Left renal pelvis (tissue), 4 donors: ENCODE data around the gene GRPEL2. TPM values are rescaled to one million over a fixed set of nuclear protein-coding genes. Genes with fewer than 3 reads are reported as not detected.

Source experiments
- DNase-seq, 4 donors: peaks; one replicate each; pipeline ENCODE4 v3.0.0-alpha.2; 2013; ENCODE audit warnings: low read depth in 4 of 4, low spot score in 3 of 4
- polyA plus RNA-seq, 4 donors: library from polyadenylated mRNA; unstranded; fragments of 120-200 nt; gene quantifications; one replicate each; pipeline ENCODE4 v1.2.1, GENCODE V29; 2013; ENCODE audit not compliant: insufficient read length in 4 of 4

The GRPEL2 gene, protein sequence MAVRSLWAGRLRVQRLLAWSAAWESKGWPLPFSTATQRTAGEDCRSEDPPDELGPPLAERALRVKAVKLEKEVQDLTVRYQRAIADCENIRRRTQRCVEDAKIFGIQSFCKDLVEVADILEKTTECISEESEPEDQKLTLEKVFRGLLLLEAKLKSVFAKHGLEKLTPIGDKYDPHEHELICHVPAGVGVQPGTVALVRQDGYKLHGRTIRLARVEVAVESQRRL
- 10 to 100 TPM; 15.9 to 20.8 (median 18.5) TPM for polyA plus RNA-seq

DNA sequence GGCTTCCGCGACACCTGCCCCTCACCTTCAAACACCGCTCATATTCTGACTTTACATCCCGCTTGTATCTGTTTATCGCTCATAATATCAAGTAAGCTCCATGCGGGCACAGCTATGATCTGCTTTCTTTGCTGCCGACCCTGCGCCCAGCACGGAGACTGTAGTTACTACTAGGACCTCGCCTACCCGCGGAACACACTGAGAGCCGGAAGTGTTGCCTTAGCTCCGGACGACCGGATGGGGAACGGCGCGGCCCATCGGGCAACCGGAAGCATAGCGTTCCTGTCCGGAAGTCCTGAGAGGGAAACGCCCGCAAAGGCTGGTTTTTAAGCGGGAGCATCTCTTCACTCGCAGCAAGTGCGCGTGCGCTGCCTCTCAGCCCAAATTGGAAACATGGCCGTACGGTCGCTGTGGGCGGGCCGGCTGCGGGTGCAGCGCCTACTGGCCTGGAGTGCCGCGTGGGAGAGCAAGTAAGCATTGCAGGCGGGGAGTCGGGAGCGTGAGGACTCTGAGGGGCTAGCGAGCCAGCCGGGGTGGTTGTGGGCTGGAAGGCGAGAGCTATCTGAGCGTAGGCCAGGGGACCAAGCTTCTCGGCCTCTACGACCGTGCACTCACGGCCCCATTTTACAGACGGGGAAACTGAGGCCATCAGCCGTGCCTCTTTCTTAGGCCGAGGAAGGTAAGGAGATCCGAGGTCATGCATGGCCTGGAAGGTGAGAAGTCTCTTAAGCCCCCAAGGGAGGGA, at the start of gene GRPEL2:
Gene GRPEL2, plus strand, starts transcription at position 353 of the 745 bp plus-strand sequence. Its CDS starts 41 bp downstream, at position 394.
- peak; percentile 87 to 94 (median 90) for DNase-seq

DNA sequence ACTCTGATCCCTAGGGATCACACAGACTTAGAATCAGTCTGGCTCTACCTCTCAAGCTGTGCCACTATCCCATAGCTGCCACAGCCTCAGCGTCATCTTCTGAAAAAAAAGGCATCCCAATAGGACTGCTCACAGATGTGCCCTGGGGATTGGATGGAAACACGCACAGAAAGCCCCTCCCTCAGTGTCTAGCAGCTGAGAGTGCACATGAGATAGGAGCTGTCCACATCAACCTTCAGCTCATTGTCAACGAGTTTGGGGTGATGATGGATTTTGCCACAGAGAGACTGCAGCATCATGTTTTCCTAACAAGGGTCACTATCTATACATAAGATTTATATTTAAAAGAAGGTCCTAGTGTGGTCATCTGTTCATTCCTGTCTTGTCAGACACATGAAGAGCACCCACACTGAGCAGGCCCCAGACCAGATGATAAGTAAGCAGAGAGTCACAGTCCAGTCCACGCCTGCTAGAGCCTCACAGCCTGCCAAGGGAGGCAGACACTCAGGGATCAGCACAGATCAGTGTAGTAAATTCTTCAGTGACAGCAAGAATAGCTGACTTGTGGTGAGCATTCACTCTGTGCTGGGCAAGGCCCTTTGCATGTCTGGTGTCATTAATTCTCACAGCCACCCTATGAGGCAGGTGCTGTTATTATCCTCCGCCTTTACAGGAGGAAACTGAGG, 47.8 kb upstream of the GRPEL2 start:
- no peak for DNase-seq

DNA sequence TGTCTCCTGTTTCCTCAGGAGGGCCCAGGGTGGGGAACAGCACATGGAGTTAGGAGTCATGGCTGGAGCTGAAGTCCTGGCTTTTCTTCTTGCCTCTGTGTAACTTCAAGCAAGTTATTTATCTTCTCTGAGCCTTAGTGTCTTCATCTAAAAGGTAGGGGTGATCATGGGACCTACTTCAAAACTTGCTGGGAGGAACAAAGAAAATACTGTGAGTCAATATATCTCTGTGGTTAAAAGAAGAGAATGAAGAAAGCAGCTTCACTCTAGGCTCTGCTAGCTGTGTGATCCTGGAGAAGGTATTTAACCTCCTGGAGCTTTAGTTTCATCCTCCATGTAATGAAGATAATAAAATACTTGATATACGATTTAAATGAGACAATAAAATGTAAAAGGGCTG, 47.1 kb upstream of the GRPEL2 start:
- no peak for DNase-seq

DNA sequence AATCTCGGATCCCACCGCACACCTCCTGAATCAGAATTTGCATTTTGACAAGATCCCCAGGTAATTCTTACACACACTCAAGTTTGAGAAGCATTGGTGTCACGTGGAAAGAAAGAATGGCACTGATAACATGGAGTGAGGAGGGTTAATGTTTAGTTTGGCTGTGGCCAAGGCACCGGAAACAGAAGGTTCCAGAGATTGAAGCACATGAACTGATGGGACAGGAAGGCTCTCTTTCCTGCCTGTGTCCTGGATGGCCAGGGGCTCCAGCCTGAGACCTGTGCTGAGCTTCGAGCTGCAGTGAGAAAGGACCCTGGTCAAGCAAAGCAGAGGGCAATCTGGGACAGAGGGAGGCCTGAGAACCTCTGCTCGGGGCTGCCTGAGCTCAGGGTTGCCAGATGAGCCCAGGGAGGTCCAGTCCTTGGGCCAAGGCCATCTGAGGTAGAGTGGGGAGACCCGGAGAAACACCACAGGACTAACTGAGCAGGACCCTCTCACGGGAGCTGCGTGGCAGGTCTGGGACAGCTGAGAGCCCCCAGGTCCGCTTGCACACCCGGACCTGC, 46.4 kb upstream of the GRPEL2 start:
- DNase-seq, result no peak

DNA sequence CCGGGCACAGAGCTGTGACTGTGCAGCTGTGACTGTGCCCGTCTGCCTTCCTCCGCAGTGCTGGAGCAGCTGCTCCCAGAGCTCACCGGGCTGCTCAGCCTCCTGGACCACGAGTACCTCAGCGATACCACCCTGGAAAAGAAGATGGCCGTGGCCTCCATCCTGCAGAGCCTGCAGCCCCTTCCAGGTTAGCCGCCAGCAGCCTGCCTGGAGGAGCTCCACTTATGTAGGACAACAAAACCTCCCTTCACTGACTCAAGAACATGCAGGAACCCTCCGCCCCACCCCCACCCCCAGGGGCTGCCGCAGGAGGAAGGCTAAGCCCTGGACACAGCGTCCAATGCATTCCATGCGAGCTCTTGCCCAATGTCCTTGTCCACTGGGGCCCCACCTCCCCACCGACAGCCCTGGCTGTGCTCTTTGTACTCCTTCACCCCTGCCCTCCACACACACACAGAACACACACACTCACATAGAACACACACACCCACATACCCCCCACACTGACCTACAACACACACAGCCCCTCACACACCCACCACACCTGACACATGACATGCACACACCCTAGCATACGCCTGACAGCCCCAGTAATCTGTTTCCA, 45.7 kb upstream of the GRPEL2 start:
- DNase-seq, result no peak

DNA sequence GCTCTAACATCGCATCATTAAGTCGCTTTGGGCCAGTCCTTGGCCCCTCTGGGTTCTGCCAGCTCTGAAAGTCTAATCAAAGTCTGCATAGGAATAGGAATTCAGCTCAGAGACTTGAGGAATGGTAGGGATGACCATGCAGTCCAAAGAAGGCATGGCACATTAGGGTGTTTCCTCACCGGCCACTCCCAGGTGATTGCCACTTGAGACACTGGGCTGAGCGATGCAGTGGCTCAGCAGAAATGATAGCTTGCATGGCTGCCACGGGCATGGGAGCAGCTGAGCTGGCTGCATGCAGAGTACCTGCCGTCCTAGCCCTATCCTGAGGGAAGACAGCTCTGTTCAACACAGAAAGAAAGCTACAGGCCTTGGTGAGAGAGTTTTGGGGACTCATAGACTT, 44.9 kb upstream of the GRPEL2 start:
- DNase-seq, result no peak

DNA sequence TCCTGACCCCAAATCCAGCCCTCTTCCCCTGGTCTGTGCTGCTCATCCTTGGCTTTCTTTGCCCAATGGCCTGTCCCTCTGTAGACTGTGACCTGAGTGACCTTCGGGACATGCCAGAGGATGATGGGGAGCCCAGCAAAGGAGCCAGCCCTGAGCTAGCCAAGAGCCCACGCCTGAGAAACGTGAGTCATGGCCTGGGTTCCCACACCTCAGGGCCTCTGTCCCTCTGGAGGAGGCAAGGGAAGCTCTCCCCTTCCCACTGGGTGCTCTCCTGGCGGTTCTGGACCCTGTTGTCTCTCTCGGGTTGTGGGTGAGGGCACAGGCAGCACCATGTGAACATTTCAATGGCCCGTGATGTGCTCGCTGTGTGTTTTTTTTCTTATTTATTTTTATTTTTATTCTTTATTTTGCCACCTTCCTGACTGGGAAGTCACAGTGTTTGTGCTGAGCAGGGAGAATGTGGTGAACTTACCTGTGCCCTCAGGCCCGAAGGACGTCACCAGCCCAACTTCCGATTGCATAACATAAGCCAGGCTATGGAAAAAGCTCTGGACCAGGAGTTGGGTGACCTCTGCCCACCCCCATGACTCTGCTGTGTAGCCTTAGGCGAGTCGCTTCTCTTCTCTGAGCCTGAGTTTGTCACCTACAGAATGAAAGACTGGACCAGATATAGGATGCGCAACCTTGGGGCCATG, 44.1 kb upstream of the GRPEL2 start:
- DNase-seq, result no peak

DNA sequence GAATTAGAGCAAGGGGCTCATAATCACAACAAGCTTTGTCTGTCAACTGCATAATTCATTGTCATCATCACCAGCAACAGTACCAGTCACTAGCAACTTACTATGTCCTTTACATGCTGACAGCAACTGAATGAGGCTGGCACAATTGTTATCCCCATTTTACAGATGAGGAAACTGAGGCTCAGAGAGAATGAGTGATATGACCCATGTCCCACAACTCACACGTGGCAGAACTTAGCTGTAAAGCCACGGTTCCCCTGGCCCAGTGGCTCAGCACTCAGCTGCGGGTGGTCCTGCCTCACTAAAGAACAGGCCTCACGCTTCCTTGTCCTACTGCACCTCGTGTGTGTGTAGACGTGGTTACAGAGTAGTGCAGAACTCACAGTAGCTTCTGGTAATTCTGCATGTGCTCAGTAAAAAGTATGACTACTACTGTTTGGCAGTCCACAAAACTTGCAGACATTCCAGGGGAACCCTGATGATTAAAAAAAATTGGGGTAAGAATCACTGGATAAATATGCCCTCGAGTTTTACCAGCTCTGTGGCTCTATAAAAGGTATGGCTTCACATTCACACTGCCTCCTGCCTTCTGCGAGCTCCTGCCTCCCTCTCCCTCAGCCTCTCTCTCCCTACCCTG, 43.4 kb upstream of the GRPEL2 start:
- DNase-seq, result no peak

DNA sequence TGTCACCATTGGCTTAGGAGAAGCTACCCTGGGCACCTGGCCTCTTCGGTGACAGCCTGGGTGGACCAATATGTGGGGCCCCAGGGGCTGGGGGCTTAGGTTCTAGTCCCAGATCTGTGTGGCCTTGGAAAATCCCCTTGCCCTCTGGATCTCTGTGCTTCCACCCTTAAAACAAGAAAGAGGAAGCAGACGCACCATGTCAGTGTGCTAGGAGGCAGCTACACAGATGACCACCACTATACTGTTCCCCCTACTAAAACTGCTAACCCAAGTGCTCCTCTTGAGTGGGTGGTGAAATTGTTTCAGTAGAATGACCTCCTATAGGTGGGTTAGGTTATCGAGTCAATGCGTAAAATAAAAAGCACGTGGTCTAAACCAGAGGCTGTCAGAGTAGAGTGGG, 42.7 kb upstream of the GRPEL2 start:
- no peak for DNase-seq

DNA sequence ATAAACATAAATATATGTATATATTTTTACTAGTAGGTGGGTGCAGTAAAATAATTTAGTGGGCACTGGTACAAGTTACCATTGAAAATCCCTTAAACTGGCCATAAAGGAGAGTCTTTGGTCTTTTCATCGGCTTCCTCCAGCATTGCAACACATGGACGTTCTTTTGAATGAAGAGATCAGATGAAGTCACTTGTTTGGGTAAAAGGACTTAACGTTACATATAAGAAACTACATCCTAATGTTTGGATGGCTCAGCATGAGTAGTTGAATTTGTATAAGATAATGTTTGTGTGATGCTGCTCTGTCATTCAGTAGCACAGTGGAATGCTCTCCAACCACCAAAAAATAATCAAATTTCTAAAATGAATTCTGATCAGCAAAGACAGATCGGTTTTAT, 42.1 kb upstream of the GRPEL2 start:
- DNase-seq, result no peak

DNA sequence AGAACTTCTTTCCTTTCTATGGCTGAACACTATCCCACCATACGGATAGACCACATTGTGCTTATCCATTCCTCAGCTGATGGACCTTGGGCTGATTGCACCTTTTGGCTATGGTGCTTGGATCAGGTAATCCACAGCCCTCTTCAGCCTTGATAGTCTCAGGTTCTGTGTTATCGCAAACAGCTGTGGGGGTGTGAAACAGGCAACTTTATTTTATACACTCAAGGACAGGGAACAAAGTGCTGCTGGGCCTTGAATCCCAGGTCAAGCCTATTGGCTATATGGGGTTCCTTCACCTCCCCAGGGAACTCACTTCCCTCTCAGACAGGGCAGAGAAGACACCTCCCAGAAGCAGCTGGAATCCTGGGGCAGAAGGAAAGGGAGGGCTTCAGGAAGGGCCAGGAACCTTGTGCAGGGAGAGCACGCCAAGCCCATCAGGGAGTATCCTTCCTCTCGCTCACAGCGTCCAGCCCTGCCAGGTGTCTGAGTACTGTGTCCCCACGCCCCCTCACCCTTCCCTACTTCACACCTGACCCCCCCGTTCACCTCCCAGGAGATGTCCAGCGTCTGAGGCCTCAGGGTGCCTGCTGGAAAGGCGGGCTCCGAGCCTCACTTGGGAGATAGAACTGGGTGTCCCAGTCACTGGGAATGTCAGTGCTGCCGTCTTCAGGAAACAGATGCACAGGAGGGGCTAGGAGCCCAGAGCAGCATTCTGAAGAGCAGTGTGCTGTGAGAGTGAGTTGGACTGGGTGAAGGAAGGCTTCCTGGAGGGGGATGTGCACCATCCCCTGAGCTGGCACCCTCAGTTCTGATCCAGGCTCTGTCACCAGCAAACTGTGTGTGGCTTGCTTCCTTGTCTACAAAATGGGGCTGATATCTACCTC, 40.9 kb upstream of the GRPEL2 start:
- DNase-seq, result no peak

DNA sequence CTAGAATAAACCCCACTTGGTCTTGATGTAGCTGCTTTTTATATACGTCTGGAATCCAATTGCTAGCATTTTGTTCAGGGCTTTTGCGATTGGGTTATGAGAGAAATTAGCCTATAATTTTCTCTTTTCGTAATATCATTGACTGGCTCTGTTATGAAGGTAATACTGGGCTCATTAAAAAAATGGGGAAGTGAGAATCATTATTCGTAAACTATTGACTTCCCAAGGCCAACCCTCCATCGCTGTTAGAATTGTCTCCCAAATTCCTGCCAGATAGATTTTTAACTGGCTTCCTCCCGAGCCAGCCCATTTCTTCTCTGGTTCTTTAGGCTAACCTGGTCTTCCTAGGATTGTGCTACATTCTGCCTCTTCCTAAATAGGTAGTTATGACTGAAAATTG, 35.9 kb upstream of the GRPEL2 start:
- no peak for DNase-seq

DNA sequence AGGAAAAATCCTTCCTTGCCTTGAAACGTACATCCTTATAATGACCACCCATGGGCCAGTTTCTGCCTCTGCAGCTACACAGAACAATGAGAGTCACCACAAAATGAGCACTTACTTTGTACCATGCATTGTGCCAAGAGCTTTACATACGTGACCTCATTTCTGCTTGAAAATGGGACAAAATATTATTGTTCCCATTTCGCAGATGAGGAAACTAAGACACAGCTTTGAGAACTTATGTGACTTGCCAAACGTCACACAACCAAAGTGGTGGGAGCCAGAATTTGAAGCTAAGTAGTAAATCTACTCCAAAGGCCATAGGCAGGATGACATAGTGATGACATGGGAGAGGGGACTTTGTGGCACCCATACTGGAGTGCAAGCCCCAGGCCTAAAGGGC, 34.8 kb upstream of the GRPEL2 start:
- DNase-seq, result no peak

DNA sequence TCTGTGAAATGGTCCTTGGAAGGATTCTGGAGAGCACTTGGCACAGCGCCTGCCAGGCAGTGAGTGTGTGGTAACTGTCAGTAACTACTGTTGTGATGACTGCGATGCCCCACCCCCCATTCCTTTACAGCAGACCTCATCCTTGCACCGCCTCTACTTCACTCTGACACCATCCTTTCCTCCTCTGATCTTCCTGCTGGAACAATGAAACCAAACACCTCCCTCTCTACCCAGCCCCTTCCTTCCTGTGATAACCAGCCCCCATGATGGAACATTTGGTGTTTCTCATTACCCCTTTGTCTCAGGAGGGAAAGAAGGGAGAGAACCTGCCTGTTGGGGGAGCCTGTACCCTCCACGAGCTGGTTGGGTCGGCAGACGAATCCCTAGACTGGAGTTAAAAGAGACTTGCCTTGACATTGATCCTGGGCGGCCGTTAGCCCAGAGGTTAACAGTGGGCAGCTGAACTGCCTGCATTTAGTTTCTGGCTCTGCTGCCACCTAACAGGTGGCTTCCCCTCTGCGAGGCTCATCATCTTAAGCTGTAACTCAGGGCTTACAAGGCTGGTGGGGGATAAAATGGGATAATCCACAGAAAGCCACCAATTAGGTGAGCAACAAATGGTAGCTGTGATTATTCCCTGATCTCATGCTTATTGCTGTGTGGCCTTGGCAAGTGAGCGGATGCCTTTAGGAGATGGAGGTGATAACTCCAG, 34.2 kb upstream of the GRPEL2 start:
- DNase-seq, result peak in 1 of 4 donors; percentile 50

DNA sequence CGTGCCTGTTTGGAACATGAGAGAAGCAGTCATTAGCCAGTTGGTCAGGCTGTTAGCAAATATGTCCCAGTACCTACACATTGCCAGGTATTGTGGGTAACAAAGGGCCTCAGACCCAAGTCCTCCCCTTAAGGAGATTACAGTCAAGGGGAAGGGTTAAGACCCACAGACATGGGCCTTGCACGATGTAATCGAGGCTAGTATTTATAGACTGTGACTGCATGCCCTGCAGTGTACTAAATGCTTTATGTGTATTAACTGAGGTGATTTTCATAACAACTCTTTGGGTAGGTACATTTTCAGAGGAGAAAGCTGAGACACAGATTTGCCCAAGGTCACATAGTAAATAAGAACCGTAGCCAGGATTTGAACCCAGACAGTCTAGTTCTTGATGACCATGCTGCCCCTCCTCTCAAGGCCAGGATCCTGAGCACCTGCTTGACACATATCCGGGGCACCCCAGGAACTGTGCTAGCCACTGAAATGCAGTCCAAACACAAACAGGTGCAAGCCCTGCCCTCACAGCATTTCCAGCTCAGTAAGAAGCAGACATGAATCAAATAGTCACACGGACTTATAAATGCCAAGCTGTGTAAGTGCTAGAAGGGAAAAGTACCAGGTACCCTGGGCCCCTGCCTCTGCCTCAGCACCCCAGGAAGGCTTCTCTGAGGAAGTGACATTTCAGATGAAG, 32.0 kb upstream of the GRPEL2 start:
- DNase-seq, result no peak

DNA sequence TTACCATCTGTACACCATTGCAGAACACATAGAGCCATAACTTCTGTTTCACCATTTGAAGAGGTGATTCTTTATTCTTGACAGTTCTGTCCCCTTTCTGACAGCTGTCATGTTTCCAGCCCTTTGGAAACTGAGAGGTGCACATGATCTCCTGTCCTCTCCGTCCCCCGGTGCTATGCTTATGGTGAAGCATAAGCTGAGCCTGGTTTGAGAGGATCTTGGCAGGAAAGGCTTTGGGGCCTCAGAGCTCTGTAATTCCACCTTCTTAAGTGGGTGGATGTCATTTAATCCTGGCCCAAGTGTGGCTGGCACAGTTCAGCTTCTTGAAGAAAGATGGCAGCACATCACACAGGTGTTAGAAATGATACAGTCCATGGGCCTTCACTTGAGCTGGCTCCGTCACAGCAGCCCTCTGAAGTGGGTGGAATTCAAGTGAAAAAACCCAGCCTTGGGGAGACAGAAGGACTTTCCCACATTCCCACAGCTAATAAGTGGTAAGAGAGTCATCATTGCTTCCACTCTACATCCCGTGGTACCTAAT, 30.7 kb upstream of the GRPEL2 start:
- DNase-seq, result no peak

DNA sequence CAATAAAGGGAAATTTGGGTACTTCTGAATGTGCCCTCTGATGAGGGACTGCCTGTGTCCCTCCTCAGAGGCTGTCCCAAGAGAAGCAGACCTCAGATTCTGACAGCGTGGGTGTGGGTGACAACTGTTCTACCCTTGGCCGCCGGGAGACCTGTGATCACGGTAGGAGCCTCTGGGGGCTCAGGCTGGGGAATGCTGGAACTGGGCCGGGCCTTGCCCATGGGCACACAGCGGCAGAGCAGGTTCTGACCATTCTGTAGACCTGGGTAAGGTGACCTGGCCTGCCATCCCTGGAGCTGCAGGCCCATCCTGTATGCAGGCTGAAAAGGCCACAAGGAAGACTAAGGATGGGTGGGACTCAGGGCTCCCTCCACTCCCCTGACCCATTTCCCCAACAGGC, 29.5 kb upstream of the GRPEL2 start:
- DNase-seq, result no peak
